ENCODE data around the gene PHF14. TPM values are rescaled to one million over a fixed set of nuclear protein-coding genes. Genes with fewer than 3 reads are reported as not detected.

The PHF14 gene
- total and polyA plus RNA-seq, 3 donors from 2014 or later: 11.2 to 55.7 (median 48.3) TPM

DNA sequence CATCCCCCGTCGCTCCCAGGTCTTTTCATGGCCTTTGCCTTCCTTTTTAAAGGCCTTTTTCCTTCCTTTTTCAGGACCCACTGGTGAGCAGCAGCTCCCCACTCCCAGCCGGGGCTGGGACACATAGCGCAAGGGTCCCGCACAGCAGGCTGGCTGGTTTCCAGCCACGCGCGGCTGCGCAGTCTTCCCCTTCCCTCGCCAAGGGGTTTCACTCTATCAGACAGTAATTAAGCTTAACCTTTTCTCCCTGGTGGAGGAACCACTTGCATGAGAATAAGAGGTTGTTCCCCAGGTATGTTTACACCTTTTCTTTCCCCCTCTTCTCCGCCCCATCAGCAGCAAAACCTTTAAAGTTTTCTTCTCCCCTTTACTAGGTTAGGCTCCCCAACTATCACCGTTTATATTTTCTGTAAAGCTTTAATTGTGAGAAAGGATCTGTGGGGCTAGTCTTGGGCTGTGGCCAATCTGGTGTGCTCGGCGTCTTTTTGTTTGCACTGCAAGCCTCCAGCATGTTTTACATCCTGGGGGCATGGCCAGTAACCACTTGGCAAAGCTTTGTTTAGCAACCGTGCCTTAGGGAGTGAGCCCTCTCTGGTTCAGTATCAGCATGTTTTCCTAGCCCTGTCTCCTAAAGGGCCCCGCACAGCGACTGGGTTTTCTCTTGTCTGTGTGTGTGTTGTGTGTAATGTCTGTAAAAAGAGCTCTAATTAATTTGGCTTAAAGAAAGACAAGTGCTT is 219.6 kb downstream of the PHF14 start:
- peaks cover 5% of the 10 kb centered on the region for H3K4me1 ChIP-seq
- no peaks in the 10 kb centered on the region for H3K9me3 ChIP-seq
- TF ChIP-seq POLR2A (IDR thresholded peaks at IDR 0.05): no peak
- TF ChIP-seq CTCF (IDR thresholded peaks at IDR 0.05): no peak
- H3K27me3 ChIP-seq: no peaks in the 10 kb centered on the region
- intact Hi-C loops (cut with DNase I; ENCODE audit: low total_unique reads): no loop called here
- DNase-seq: no peak
- H3K36me3 ChIP-seq (ENCODE audit: low read depth, missing control alignments): no peaks in the 10 kb centered on the region
- peak overlapping the region; percentile 31 to 36 for H3K4me3 ChIP-seq
- peak overlapping the region in 1 of 2 donors; percentile 51 for H3K27ac ChIP-seq
- WGBS, 2 donors: 11 to 18% methylated on average over 17 of the region's 17 CpGs

GRCh38 chr7:11193888-11194287 is 220.2 kb downstream of the PHF14 start:
- Histone ChIP-seq H3K4me1 (peaks cover 5% of the 10 kb centered on the region), H3K27me3 (no peaks in the 10 kb centered on the region), H3K27ac (peak overlapping the region in 1 of 2 donors; percentile 51), H3K36me3 (ENCODE audit: low read depth, missing control alignments) (no peaks in the 10 kb centered on the region), H3K4me3 (no peak overlapping the region), H3K9me3 (no peaks in the 10 kb centered on the region)
- TF ChIP-seq POLR2A (IDR thresholded peaks at IDR 0.05): no peak
- TF ChIP-seq CTCF (IDR thresholded peaks at IDR 0.05): no peak
- 52 to 73% methylated on average over 2 of the region's 2 CpGs for WGBS, 2 donors
- intact Hi-C loops (cut with DNase I; ENCODE audit: low total_unique reads): no loop called here
- no peak for DNase-seq

GRCh38 chr7:11194492-11194891 is 220.8 kb downstream of the PHF14 start:
- Histone ChIP-seq H3K27me3 (no peaks in the 10 kb centered on the region), H3K36me3 (ENCODE audit: low read depth, missing control alignments) (no peaks in the 10 kb centered on the region), H3K4me1 (peaks cover 5% of the 10 kb centered on the region), H3K4me3 (no peak overlapping the region), H3K27ac (no peak overlapping the region), H3K9me3 (no peaks in the 10 kb centered on the region)
- TF ChIP-seq CTCF (IDR thresholded peaks at IDR 0.05) (no peak), POLR2A (IDR thresholded peaks at IDR 0.05) (no peak)
- WGBS, 2 donors: 78 to 83% methylated on average over 3 of the region's 3 CpGs
- DNase-seq: no peak
- intact Hi-C loops (cut with DNase I; ENCODE audit: low total_unique reads): no loop called here

GRCh38 chr7:11195502-11195901 is 221.8 kb downstream of the PHF14 start:
- H3K27ac ChIP-seq: no peak overlapping the region
- peaks cover 5% of the 10 kb centered on the region for H3K4me1 ChIP-seq
- no peaks in the 10 kb centered on the region for H3K9me3 ChIP-seq
- H3K36me3 ChIP-seq (ENCODE audit: low read depth, missing control alignments): no peaks in the 10 kb centered on the region
- H3K4me3 ChIP-seq: no peak overlapping the region
- WGBS, 2 donors: 68 to 77% methylated on average over 3 of the region's 3 CpGs
- no peaks in the 10 kb centered on the region for H3K27me3 ChIP-seq
- intact Hi-C loops (cut with DNase I; ENCODE audit: low total_unique reads): no loop called here
- TF ChIP-seq CTCF (IDR thresholded peaks at IDR 0.05): no peak
- no peak for TF ChIP-seq POLR2A (IDR thresholded peaks at IDR 0.05)
- no peak for DNase-seq

DNA sequence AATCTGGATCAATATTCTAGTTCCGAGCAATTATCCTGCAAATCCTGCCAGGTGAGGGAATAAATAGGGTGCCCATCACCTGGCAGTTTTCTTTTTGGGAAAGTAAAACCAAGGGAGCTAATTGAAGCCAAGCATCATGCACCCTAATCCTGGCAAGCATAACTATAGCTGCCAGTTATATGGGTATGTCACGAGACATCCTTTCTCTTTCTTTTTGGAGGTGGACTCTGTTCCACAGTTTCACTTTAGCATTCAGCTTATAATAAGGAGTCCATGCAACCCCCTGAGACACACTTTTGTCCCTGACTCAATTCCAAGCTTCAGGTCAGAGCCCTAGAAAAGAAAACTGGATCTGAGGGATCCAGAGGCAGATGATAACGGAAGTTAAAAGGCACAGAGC is 222.5 kb downstream of the PHF14 start:
- no peak overlapping the region for H3K27ac ChIP-seq
- H3K4me1 ChIP-seq: peaks cover 5% of the 10 kb centered on the region
- DNase-seq: no peak
- H3K9me3 ChIP-seq: no peaks in the 10 kb centered on the region
- WGBS, 2 donors: 54 to 84% methylated on average over 3 of the region's 3 CpGs
- no peaks in the 10 kb centered on the region for H3K27me3 ChIP-seq
- H3K36me3 ChIP-seq (ENCODE audit: low read depth, missing control alignments): no peaks in the 10 kb centered on the region
- H3K4me3 ChIP-seq: no peak overlapping the region
- intact Hi-C loops (cut with DNase I; ENCODE audit: low total_unique reads): no loop called here
- no peak for TF ChIP-seq CTCF (IDR thresholded peaks at IDR 0.05)
- no peak for TF ChIP-seq POLR2A (IDR thresholded peaks at IDR 0.05)
